H1 (cell line): ENCODE data around the gene SENP2. TPM values are rescaled to one million over a fixed set of nuclear protein-coding genes. Genes with fewer than 3 reads are reported as not detected.

Experiments
- CTCF ChIA-PET: fragments of 300-600 bp; sonication (Branson Sonifier 250); formaldehyde crosslinking; loops from one replicate; lab custom pipeline; 2021; ENCODE audit not compliant: partially characterized antibody; lab: Charles Lee
- POLR2A ChIA-PET: fragments of 300-600 bp; sonication (Branson Sonifier 250); formaldehyde crosslinking; loops from one replicate; lab custom pipeline; 2021; ENCODE audit warnings: inconsistent platforms; ENCODE audit not compliant: partially characterized antibody; lab: Charles Lee
- DNase-seq, 2 experiments: peaks; one replicate each; pipeline versions ENCODE4 v3.0.0 to v3.0.0-alpha.2; 2010 to 2022; ENCODE audit warnings: low spot score in 2 of 2, low read depth in 1 of 2, mixed read lengths in 1 of 2
- FAIRE-seq: peaks from 2 replicates; lab custom pipeline; 2011; peaks lifted over from hg19 to GRCh38; lab: Jason Lieb, UNC
- H2AFZ ChIP-seq: 2 replicates; pipeline ENCODE4 v1.8.1; 2012; ENCODE audit warnings: low read length, inconsistent platforms
- H2AK5ac ChIP-seq: 2 replicates; pipeline ENCODE4 v1.6.1; 2013; ENCODE audit warnings: low read depth, low read length
- H2BK120ac ChIP-seq: replicated peaks from 2 replicates; pipeline ENCODE3; 2013; ENCODE audit warnings: low read depth, low read length, inconsistent platforms
- H2BK12ac ChIP-seq: 2 replicates; pipeline ENCODE4 v1.6.1; 2013; ENCODE audit warnings: low read depth, low read length
- H2BK15ac ChIP-seq: 2 replicates; pipeline ENCODE4 v1.6.1; 2013; ENCODE audit warnings: low read length
- H2BK20ac ChIP-seq: 2 replicates; pipeline ENCODE4 v1.6.1; 2013; ENCODE audit warnings: low read length
- H2BK5ac ChIP-seq: 2 replicates; pipeline ENCODE4 v1.6.1; 2013; ENCODE audit warnings: low read depth, low read length
- H3K14ac ChIP-seq: 2 replicates; pipeline ENCODE4 v1.6.1; 2013; ENCODE audit warnings: inconsistent platforms; ENCODE audit not compliant: insufficient read length
- H3K18ac ChIP-seq: 2 replicates; pipeline ENCODE4 v1.6.1; 2013; ENCODE audit warnings: low read length; ENCODE audit errors: extremely low read depth
- H3K23ac ChIP-seq: 2 replicates; pipeline ENCODE4 v1.6.1; 2013; ENCODE audit warnings: inconsistent platforms; ENCODE audit not compliant: insufficient read length
- H3K23me2 ChIP-seq: 2 replicates; pipeline ENCODE4 v1.6.1; 2013; ENCODE audit warnings: low read depth, low read length
- H3K27ac ChIP-seq: 2 replicates; pipeline ENCODE4 v1.6.1; 2011; ENCODE audit warnings: low read depth, low read length, inconsistent platforms
- H3K27me3 ChIP-seq, 4 experiments: replicated peaks in 1 of 4; 1 replicate in 1 of 4; 2 replicates in 3 of 4; pipeline versions ENCODE4 v1.6.1 to v1.8.1; 2011 to 2013; ENCODE audit warnings: low read length in 3 of 4, mild to moderate bottlenecking in 3 of 4, inconsistent platforms in 2 of 4, mixed read lengths in 2 of 4, moderate library complexity in 1 of 4; ENCODE audit not compliant: control insufficient read depth in 3 of 4, insufficient read depth in 3 of 4; ENCODE audit errors: extremely low read depth in 1 of 4
- H3K36me3 ChIP-seq, 4 experiments: 2 replicates each; pipeline versions ENCODE4 v1.6.1 to v1.8.1; 2011 to 2013; ENCODE audit warnings: mild to moderate bottlenecking in 4 of 4, low read length in 3 of 4, moderate library complexity in 2 of 4, control low read depth in 1 of 4, inconsistent platforms in 1 of 4; ENCODE audit not compliant: insufficient read depth in 4 of 4, control insufficient read depth in 2 of 4
- H3K4ac ChIP-seq: replicated peaks from 2 replicates; pipeline ENCODE3; 2013; ENCODE audit warnings: low read length, low read depth, mixed read lengths, inconsistent platforms; ENCODE audit not compliant: insufficient read length
- H3K4me1 ChIP-seq, 4 experiments: replicated peaks in 1 of 4; 1 replicate in 1 of 4; 2 replicates in 3 of 4; pipeline versions ENCODE4 v1.6.1 to v1.8.1; 2011 to 2013; ENCODE audit warnings: low read length in 3 of 4, inconsistent platforms in 2 of 4, mixed read lengths in 1 of 4; ENCODE audit not compliant: insufficient read depth in 4 of 4, control insufficient read depth in 3 of 4
- H3K4me2 ChIP-seq, 2 experiments: 2 replicates each; pipeline versions ENCODE4 v1.6.1 to v1.8.1; 2011 to 2013; ENCODE audit warnings: low read depth in 2 of 2, low read length in 2 of 2, control low read depth in 1 of 2, inconsistent platforms in 1 of 2, mild to moderate bottlenecking in 1 of 2; ENCODE audit not compliant: insufficient read depth in 1 of 2
- H3K4me3 ChIP-seq, 4 experiments: fragments of 200-600, 300-600 bp in 1 of 4; sonication (generic), shearing (Covaris generic), sonication (Bioruptor Twin) in 1 of 4; 2 replicates each; pipeline versions ENCODE4 v1.5.1 to v1.8.1; 2011 to 2016; ENCODE audit warnings: low read length in 4 of 4, low read depth in 3 of 4, control low read depth in 2 of 4, inconsistent platforms in 2 of 4, mild to moderate bottlenecking in 2 of 4, mixed read lengths in 1 of 4, moderate library complexity in 1 of 4; ENCODE audit not compliant: insufficient read depth in 2 of 4; ENCODE audit errors: extremely low read depth in 1 of 4
- H3K56ac ChIP-seq: replicated peaks from 2 replicates; pipeline ENCODE3; 2013; ENCODE audit warnings: low read depth, mild to moderate bottlenecking, mixed read lengths, low read length, inconsistent platforms; ENCODE audit not compliant: insufficient read length
- H3K79me1 ChIP-seq: 2 replicates; pipeline ENCODE4 v1.6.1; 2013; ENCODE audit warnings: low read depth, low read length, control low read depth
- H3K79me2 ChIP-seq, 2 experiments: 2 replicates each; pipeline versions ENCODE4 v1.6.1 to v1.8.1; 2012 to 2013; ENCODE audit warnings: low read length in 2 of 2, mild to moderate bottlenecking in 2 of 2, inconsistent platforms in 1 of 2; ENCODE audit not compliant: insufficient read depth in 2 of 2, control insufficient read depth in 1 of 2
- H3K9ac ChIP-seq, 4 experiments: replicated peaks in 1 of 4; 1 replicate in 1 of 4; 2 replicates in 3 of 4; pipeline versions ENCODE4 v1.6.1 to v1.8.1; 2011 to 2013; ENCODE audit warnings: low read depth in 3 of 4, low read length in 3 of 4, control low read depth in 2 of 4, mild to moderate bottlenecking in 2 of 4, moderate library complexity in 2 of 4, inconsistent platforms in 1 of 4; ENCODE audit errors: extremely low read depth in 1 of 4
- H3K9me3 ChIP-seq, 2 experiments: 2 replicates each; pipeline versions ENCODE4 v1.6.1 to v1.8.1; 2012 to 2013; ENCODE audit warnings: mild to moderate bottlenecking in 2 of 2, moderate library complexity in 2 of 2, control low read depth in 1 of 2, inconsistent platforms in 1 of 2, low read depth in 1 of 2, low read length in 1 of 2, mixed read lengths in 1 of 2; ENCODE audit not compliant: insufficient read depth in 2 of 2
- H4K20me1 ChIP-seq, 2 experiments: replicated peaks in 1 of 2; 2 replicates each; pipeline versions ENCODE3 to v1.8.1; 2011 to 2013; ENCODE audit warnings: inconsistent platforms in 2 of 2, low read length in 2 of 2, mild to moderate bottlenecking in 1 of 2; ENCODE audit not compliant: insufficient read depth in 2 of 2, control insufficient read depth in 1 of 2
- H4K5ac ChIP-seq: 2 replicates; pipeline ENCODE4 v1.6.1; 2013; ENCODE audit warnings: low read length, low read depth, mixed read lengths, inconsistent platforms; ENCODE audit not compliant: insufficient read length
- H4K8ac ChIP-seq: 2 replicates; pipeline ENCODE4 v1.8.0; 2013; ENCODE audit warnings: mild to moderate bottlenecking, moderate library complexity, low read length, inconsistent platforms; ENCODE audit not compliant: insufficient read depth; ENCODE audit errors: extremely low read depth
- H4K91ac ChIP-seq: replicated peaks from 2 replicates; pipeline ENCODE3; 2013; ENCODE audit warnings: low read length, mixed read lengths, inconsistent platforms; ENCODE audit not compliant: insufficient read length
- JUND ChIP-seq: IDR thresholded peaks from 2 replicates; pipeline ENCODE4 v1.6.1; 2011; ENCODE audit warnings: mild to moderate bottlenecking, improper control_type of control experiment, low read length
- NANOG ChIP-seq: IDR thresholded peaks from 2 replicates; pipeline ENCODE4 v1.6.1; 2011; ENCODE audit warnings: low read length, low read depth, mild to moderate bottlenecking, inconsistent platforms; ENCODE audit not compliant: insufficient read depth, poor library complexity, severe bottlenecking
- RFX5 ChIP-seq: IDR thresholded peaks from 2 replicates; pipeline ENCODE4 v1.6.1; 2011; ENCODE audit warnings: low read depth, low read length, improper control_type of control experiment, borderline replicate concordance
- RNF2 ChIP-seq: fragments of 200-900, 300-1000 bp; sonication (generic); IDR thresholded peaks from 2 replicates; pipeline ENCODE4 v1.7.1; 2016; ENCODE audit warnings: borderline replicate concordance, low read depth, mild to moderate bottlenecking, antibody characterized with exemption, low read length; ENCODE audit not compliant: poor library complexity, severe bottlenecking; ENCODE audit errors: missing control alignments
- SIRT6 ChIP-seq: IDR thresholded peaks from one replicate; pipeline ENCODE4 v1.7.1; 2012; ENCODE audit warnings: low read length, inconsistent platforms
- SP4 ChIP-seq: IDR thresholded peaks from 2 replicates; pipeline ENCODE4 v1.6.1; 2012; ENCODE audit warnings: low read length, inconsistent platforms
- TCF12 ChIP-seq: IDR thresholded peaks from 2 replicates; pipeline ENCODE4 v1.6.1; 2011; ENCODE audit warnings: low read depth, mild to moderate bottlenecking, low read length
- YY1 ChIP-seq: IDR thresholded peaks from 2 replicates; pipeline ENCODE4 v1.6.1; 2011; ENCODE audit warnings: low read depth, mild to moderate bottlenecking, low read length
- WGBS, 2 experiments: shearing (Covaris generic) in 1 of 2; methylation state at CpG; one replicate each; pipeline versions ENCODE4 v1.1.6 to v1.1.7; 2013 to 2015; ENCODE audit warnings: low lambda C conversion rate in 2 of 2, mixed read lengths in 2 of 2, inconsistent platforms in 1 of 2, low coverage in 1 of 2, missing lambda C conversion rate in 1 of 2; ENCODE audit not compliant: insufficient replicate concordance in 2 of 2, insufficient coverage in 1 of 2, insufficient read length in 1 of 2; ENCODE audit errors: extremely low coverage in 1 of 2, missing lambda C conversion rate in 1 of 2; 5-methylcytosine and 5-hydroxymethylcytosine counted together
- polyA plus RNA-seq, 7 experiments: library from polyadenylated mRNA; depleted of rRNA in 3 of 7; stranded (reverse) in 5 of 7; unstranded in 2 of 7; fragments of >200 nt in 5 of 7; fragments of 200-250 nt in 2 of 7; gene quantifications; 1 replicate in 5 of 7; 2 replicates in 1 of 7; 4 replicates in 1 of 7; pipeline versions ENCODE4 v1.2.1 to v1.2.3, GENCODE V29; 2011 to 2013; ENCODE audit warnings: missing spikeins in 2 of 7, mixed read lengths in 2 of 7
- total RNA-seq: library from RNA; stranded (reverse); fragmentation: NEBNext Ultra II Directional; extraction: Animal tissue kit (Norgen Biotek cat#: 25700); gene quantifications from 2 replicates; pipeline ENCODE4 v1.2.1, GENCODE V29; 2021

SENP2 gene
- total and polyA plus RNA-seq, 2 of the 8 experiments (the other 6 are each of a cell fraction or from before 2014, with no cell fraction given) = 25.2 to 69.3 TPM

DNA sequence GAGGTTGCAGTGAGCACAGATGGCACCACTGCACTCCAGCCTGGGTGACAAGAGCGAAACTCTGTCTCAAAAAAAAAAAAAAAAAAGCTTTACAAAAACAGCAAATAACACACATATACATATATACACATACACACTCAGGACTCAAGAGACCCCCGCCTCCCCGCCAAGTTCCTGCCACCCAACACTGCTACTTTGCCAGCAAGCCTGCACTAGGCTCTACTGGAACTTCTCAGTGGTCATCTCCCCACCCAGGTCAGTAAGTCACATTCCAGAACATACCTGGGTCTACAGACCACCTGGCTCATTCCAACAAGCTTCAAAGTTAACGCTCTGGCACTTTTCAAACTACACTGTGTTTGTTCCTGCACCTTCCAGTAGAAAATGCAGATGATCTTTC, 62.3 kb downstream of the SENP2 start:
- Histone ChIP-seq H3K9me3 (no peaks in the 10 kb centered on the region), H2AFZ (no peak overlapping the region), H3K23me2 (no peaks in the 10 kb centered on the region), H3K4me1 (peaks cover 5 to 20% (median 12%) of the 10 kb centered on the region in 4 experiments), H3K23ac (no peak overlapping the region), H2BK5ac (no peak overlapping the region), H2BK15ac (no peak overlapping the region), H4K91ac (no peak overlapping the region), H3K36me3 (peaks cover 9 to 75% (median 31%) of the 10 kb centered on the region in 4 experiments), H2BK20ac (no peak overlapping the region), H4K20me1 (peaks cover 3 to 8% of the 10 kb centered on the region in 2 experiments), H3K27ac (no peak overlapping the region), H3K18ac (no peak overlapping the region), H3K56ac (no peak overlapping the region), H4K5ac (no peak overlapping the region), H3K79me2 (no peaks in the 10 kb centered on the region), H2AK5ac (no peak overlapping the region), H2BK12ac (no peak overlapping the region), H2BK120ac (no peak overlapping the region), H3K9ac (no peak overlapping the region), H3K4me2 (no peak overlapping the region), H3K4me3 (no peak overlapping the region), H3K4ac (no peak overlapping the region), H3K27me3 (no peaks in the 10 kb centered on the region), H3K14ac (no peak overlapping the region), H3K79me1 (no peaks in the 10 kb centered on the region), H4K8ac (no peak overlapping the region)
- ChIA-PET POLR2A (interaction anchor here (0.6 to 2.6 kb wide), 5 partner anchors 9 to 42 kb away, joined by 3 to 6 read pairs (median 4); no protein-coding TSS in a partner anchor), CTCF (interaction anchor here (0.5 to 5.9 kb wide), 5 partner anchors 11 to 188 kb away, joined by 3 to 67 read pairs (median 5); no protein-coding TSS in a partner anchor)
- no peak for FAIRE-seq
- 82% methylated on average over 4 of the region's 4 CpGs; no CpG with 5 or more reads in 1 of the 2 experiments for WGBS, 2 experiments
- no peak for DNase-seq
- TF ChIP-seq SIRT6 (no peak), JUND (no peak), NANOG (no peak), RFX5 (no peak), SP4 (no peak), YY1 (no peak), RNF2 (no peak), TCF12 (no peak)
